Stimulated activated CD8-positive, alpha-beta memory T cell treated with anti-CD3 and anti-CD28 coated beads, Interleukin-7, amount 100 ng/mL, for 4 hours (primary cell): ENCODE results near the gene CNTNAP1.
"Not testable (repeated sequence)": the region's sequence is repeated elsewhere in the genome, so short reads cannot be mapped to it uniquely, and the experiment has no call there.

Experiments used
- DNase-seq, 2 donors: peaks; one replicate each; pipeline ENCODE4 v3.0.0-alpha.2; 2020; ENCODE audit warnings: low read depth in 2 of 2

The CNTNAP1 gene

GRCh38 chr17:42740699-42741098 is 58.4 kb downstream of the CNTNAP1 start:
- no peak for DNase-seq

GRCh38 chr17:42742916-42743315 is 60.6 kb downstream of the CNTNAP1 start:
- DNase-seq: not testable (repeated sequence)

- no peak for DNase-seq
Measured at GRCh38 chr17:42743595-42744282, 61.4 kb downstream of the CNTNAP1 start.

- DNase-seq: peak; percentile 36 to 67
Measured at GRCh38 chr17:42744283-42744805, 62.0 kb downstream of the CNTNAP1 start.

- DNase-seq: peak; percentile 78 to 86
Measured at GRCh38 chr17:42744806-42745617, 62.7 kb downstream of the CNTNAP1 start, which contains the start of gene EZH1. Gene EZH1, minus strand, starts transcription at chr17:42745040. Its CDS starts 16,099 bp downstream, at chr17:42728941.

- no peak for DNase-seq
Measured at GRCh38 chr17:42748202-42748907, 66.0 kb downstream of the CNTNAP1 start.

- no peak for DNase-seq
Measured at GRCh38 chr17:42748908-42749798, 66.8 kb downstream of the CNTNAP1 start.
